Activated T-cell treated with anti-CD3 and anti-CD28 coated beads, Interleukin-2, amount 50 U/mL, for 48 hours (primary cell): ENCODE data around the gene ZNF329.
A peak's percentile ranks its signal among the peaks of the same experiment; 100 is the strongest.

Experiments used
- DNase-seq, 2 experiments: peaks; one replicate each; pipeline ENCODE4 v3.0.0-alpha.2; 2020

Gene ZNF329

GRCh38 chr19:58117841-58118575, 32.6 kb downstream of the ZNF329 start:
- no peak for DNase-seq

GRCh38 chr19:58108546-58108817, 42.1 kb downstream of the ZNF329 start:
- DNase-seq, result no peak

- no peak for DNase-seq
These were observed 42.6 kb downstream of the ZNF329 start for GRCh38 chr19:58107778-58108545.

- DNase-seq, result no peak
These were observed 51.9 kb downstream of the ZNF329 start for GRCh38 chr19:58098682-58098998.

GRCh38 chr19:58097781-58098681, 52.6 kb downstream of the ZNF329 start, which contains the start of gene ZSCAN18:
Gene ZSCAN18 (minus strand): TSS chr19:58098231. CDS start chr19:58090267, 7,964 bp downstream.
- peak; percentile 95 for DNase-seq

- no peak for DNase-seq
These were observed 53.2 kb downstream of the ZNF329 start for GRCh38 chr19:58097349-58097748.

- no peak for DNase-seq
These were observed 53.7 kb downstream of the ZNF329 start for GRCh38 chr19:58096884-58097283.

GRCh38 chr19:58095328-58095727, 55.3 kb downstream of the ZNF329 start:
- DNase-seq, result no peak

GRCh38 chr19:58093071-58093470, 57.5 kb downstream of the ZNF329 start:
- no peak for DNase-seq

- no peak for DNase-seq
These were observed 59.2 kb downstream of the ZNF329 start for GRCh38 chr19:58091251-58091995.

GRCh38 chr19:58089846-58090245, 60.7 kb downstream of the ZNF329 start:
- no peak for DNase-seq

GRCh38 chr19:58088521-58089052, 62.0 kb downstream of the ZNF329 start:
- no peak for DNase-seq

GRCh38 chr19:58086825-58087710, 63.5 kb downstream of the ZNF329 start:
- DNase-seq, result no peak

GRCh38 chr19:58085348-58085875, 65.2 kb downstream of the ZNF329 start:
- DNase-seq, result no peak

- DNase-seq, result no peak
These were observed 65.8 kb downstream of the ZNF329 start for GRCh38 chr19:58084596-58085347.

GRCh38 chr19:58083021-58083420, 67.6 kb downstream of the ZNF329 start:
- DNase-seq, result no peak

- DNase-seq, result no peak
These were observed 70.8 kb downstream of the ZNF329 start for GRCh38 chr19:58079792-58080191.
